ENCODE measurements around the gene IREB2. TPM values are rescaled to one million over a fixed set of nuclear protein-coding genes. Genes with fewer than 3 reads are reported as not detected.

The IREB2 gene
- total RNA-seq, 1 experiment from 2014 or later, result 89.5 TPM

DNA sequence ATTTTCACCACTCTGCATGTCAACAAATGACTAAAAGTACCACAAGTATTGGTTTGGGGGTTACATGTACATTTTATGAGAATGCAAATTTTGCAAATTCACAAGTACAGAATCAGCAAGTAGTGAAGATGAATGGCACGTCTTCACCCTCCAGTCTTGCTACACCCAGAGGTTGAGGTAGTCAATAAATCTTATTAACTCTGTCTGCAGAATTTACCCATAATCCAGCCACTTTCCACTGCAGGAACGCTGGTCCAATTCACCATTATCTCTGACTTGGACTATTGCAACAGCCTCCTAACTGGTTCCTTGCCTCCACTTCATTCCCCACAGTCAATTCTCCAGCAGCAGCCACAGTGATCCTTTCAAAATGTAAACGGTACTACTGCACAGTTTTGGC is 112.8 kb downstream of the IREB2 start:
- ATAC-seq (no peak), DNase-seq (ENCODE audit: low spot score) (no peak)
- ChIA-PET CTCF (no interaction called here), POLR2A (interaction anchor here (1.9 kb wide), 1 partner anchor 14 kb away, joined by 6 read pairs; the partner anchor contains the start of gene CHRNA5)
- peaks cover 4% of the 10 kb centered on the region for H3K4me1 Mint-ChIP-seq
- H3K27me3 Mint-ChIP-seq (ENCODE audit: low read depth), result no peaks in the 10 kb centered on the region
- H3K9me3 Mint-ChIP-seq, result no peaks in the 10 kb centered on the region
- H3K4me3 Mint-ChIP-seq, result no peak overlapping the region
- H3K27ac Mint-ChIP-seq, result no peak overlapping the region
- H3K36me3 Mint-ChIP-seq, result peaks cover 37% of the 10 kb centered on the region
- TF ChIP-seq, protein P1, sequence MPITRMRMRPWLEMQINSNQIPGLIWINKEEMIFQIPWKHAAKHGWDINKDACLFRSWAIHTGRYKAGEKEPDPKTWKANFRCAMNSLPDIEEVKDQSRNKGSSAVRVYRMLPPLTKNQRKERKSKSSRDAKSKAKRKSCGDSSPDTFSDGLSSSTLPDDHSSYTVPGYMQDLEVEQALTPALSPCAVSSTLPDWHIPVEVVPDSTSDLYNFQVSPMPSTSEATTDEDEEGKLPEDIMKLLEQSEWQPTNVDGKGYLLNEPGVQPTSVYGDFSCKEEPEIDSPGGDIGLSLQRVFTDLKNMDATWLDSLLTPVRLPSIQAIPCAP (CRISPR knock-in tag; IDR thresholded peaks at IDR 0.05), result no peak
- TF ChIP-seq CREB1 (CRISPR knock-in tag; IDR thresholded peaks at IDR 0.05), result no peak
- TF ChIP-seq NFYB (CRISPR knock-in tag; conservative IDR thresholded peaks at IDR 0.05; ENCODE audit: low read depth), result no peak
- no peak for TF ChIP-seq EMX1 (CRISPR knock-in tag; IDR thresholded peaks at IDR 0.05)
- TF ChIP-seq CREM (CRISPR knock-in tag; IDR thresholded peaks at IDR 0.05), result no peak
- no peak for TF ChIP-seq ZNF671 (CRISPR knock-in tag; IDR thresholded peaks at IDR 0.05)
- TF ChIP-seq, protein P2, sequence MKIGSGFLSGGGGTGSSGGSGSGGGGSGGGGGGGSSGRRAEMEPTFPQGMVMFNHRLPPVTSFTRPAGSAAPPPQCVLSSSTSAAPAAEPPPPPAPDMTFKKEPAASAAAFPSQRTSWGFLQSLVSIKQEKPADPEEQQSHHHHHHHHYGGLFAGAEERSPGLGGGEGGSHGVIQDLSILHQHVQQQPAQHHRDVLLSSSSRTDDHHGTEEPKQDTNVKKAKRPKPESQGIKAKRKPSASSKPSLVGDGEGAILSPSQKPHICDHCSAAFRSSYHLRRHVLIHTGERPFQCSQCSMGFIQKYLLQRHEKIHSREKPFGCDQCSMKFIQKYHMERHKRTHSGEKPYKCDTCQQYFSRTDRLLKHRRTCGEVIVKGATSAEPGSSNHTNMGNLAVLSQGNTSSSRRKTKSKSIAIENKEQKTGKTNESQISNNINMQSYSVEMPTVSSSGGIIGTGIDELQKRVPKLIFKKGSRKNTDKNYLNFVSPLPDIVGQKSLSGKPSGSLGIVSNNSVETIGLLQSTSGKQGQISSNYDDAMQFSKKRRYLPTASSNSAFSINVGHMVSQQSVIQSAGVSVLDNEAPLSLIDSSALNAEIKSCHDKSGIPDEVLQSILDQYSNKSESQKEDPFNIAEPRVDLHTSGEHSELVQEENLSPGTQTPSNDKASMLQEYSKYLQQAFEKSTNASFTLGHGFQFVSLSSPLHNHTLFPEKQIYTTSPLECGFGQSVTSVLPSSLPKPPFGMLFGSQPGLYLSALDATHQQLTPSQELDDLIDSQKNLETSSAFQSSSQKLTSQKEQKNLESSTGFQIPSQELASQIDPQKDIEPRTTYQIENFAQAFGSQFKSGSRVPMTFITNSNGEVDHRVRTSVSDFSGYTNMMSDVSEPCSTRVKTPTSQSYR (CRISPR knock-in tag; IDR thresholded peaks at IDR 0.05), result no peak
- TF ChIP-seq, protein P3, sequence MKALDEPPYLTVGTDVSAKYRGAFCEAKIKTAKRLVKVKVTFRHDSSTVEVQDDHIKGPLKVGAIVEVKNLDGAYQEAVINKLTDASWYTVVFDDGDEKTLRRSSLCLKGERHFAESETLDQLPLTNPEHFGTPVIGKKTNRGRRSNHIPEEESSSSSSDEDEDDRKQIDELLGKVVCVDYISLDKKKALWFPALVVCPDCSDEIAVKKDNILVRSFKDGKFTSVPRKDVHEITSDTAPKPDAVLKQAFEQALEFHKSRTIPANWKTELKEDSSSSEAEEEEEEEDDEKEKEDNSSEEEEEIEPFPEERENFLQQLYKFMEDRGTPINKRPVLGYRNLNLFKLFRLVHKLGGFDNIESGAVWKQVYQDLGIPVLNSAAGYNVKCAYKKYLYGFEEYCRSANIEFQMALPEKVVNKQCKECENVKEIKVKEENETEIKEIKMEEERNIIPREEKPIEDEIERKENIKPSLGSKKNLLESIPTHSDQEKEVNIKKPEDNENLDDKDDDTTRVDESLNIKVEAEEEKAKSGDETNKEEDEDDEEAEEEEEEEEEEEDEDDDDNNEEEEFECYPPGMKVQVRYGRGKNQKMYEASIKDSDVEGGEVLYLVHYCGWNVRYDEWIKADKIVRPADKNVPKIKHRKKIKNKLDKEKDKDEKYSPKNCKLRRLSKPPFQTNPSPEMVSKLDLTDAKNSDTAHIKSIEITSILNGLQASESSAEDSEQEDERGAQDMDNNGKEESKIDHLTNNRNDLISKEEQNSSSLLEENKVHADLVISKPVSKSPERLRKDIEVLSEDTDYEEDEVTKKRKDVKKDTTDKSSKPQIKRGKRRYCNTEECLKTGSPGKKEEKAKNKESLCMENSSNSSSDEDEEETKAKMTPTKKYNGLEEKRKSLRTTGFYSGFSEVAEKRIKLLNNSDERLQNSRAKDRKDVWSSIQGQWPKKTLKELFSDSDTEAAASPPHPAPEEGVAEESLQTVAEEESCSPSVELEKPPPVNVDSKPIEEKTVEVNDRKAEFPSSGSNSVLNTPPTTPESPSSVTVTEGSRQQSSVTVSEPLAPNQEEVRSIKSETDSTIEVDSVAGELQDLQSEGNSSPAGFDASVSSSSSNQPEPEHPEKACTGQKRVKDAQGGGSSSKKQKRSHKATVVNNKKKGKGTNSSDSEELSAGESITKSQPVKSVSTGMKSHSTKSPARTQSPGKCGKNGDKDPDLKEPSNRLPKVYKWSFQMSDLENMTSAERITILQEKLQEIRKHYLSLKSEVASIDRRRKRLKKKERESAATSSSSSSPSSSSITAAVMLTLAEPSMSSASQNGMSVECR (CRISPR knock-in tag; IDR thresholded peaks at IDR 0.05; ENCODE audit: borderline replicate concordance), result no peak
- TF ChIP-seq MXD4 (CRISPR knock-in tag; IDR thresholded peaks at IDR 0.05; ENCODE audit: borderline replicate concordance), result no peak
- TF ChIP-seq JUN (CRISPR knock-in tag; IDR thresholded peaks at IDR 0.05), result no peak
- TF ChIP-seq, protein P4, sequence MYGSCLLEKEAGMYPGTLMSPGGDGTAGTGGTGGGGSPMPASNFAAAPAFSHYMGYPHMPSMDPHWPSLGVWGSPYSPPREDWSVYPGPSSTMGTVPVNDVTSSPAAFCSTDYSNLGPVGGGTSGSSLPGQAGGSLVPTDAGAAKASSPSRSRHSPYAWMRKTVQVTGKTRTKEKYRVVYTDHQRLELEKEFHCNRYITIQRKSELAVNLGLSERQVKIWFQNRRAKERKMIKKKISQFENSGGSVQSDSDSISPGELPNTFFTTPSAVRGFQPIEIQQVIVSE (CRISPR knock-in tag; IDR thresholded peaks at IDR 0.05; ENCODE audit: borderline replicate concordance), result no peak
- TF ChIP-seq ZNF396 (CRISPR knock-in tag; IDR thresholded peaks at IDR 0.05; ENCODE audit: borderline replicate concordance), result no peak
- TF ChIP-seq, protein P5, sequence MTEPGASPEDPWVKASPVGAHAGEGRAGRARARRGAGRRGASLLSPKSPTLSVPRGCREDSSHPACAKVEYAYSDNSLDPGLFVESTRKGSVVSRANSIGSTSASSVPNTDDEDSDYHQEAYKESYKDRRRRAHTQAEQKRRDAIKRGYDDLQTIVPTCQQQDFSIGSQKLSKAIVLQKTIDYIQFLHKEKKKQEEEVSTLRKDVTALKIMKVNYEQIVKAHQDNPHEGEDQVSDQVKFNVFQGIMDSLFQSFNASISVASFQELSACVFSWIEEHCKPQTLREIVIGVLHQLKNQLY (CRISPR knock-in tag; IDR thresholded peaks at IDR 0.05), result no peak

Other genes with a start within 250 kb of the IREB2 start
- 4.1 to 5.8 TPM (median 5.0 TPM) in 3 replicates for gene ACSBG1, start 203.7 kb upstream of the IREB2 start, total RNA-seq (2021)
- 7.8 to 10.1 TPM (median 9.8 TPM) in 3 replicates for gene DNAJA4, start 173.7 kb upstream of the IREB2 start, total RNA-seq (2021)
- gene SKIC8, start 138.6 kb upstream of the IREB2 start, total RNA-seq (2021), result 49.5 to 55.6 TPM (median 50.9 TPM) in 3 replicates
- gene CRABP1, start 97.9 kb upstream of the IREB2 start, total RNA-seq (2021), result 374 to 444 TPM (median 377 TPM) in 3 replicates
- 3.1 to 4.9 TPM (median 4.4 TPM) in 3 replicates for gene HYKK, start 69.4 kb downstream of the IREB2 start, total RNA-seq (2021)
- 268 to 281 TPM (median 269 TPM) in 3 replicates for gene PSMA4, start 102.2 kb downstream of the IREB2 start, total RNA-seq (2021)
- 21.0 to 23.3 TPM (median 21.2 TPM) in 3 replicates for gene CHRNA5, start 127.3 kb downstream of the IREB2 start, total RNA-seq (2021)
- 2.2 to 4.4 TPM (median 3.2 TPM) in 3 replicates for gene CHRNA3, start 182.8 kb downstream of the IREB2 start, total RNA-seq (2021)
- 3.7 to 10.1 TPM (median 4.0 TPM) in 3 replicates for gene CHRNB4, start 203.0 kb downstream of the IREB2 start, total RNA-seq (2021)

All from WTC11 (cell line).